HL-60 (cell line): ENCODE results near the gene LRP1B.

Source experiments
- CTCF ChIP-seq: IDR thresholded peaks from one replicate; pipeline ENCODE4 v1.5.1; 2011; ENCODE audit warnings: low read length, control low read depth, inconsistent platforms; ENCODE audit not compliant: insufficient read depth
- GABPA ChIP-seq: IDR thresholded peaks from 2 replicates; pipeline ENCODE4 v1.6.1; 2012; ENCODE audit warnings: low read depth
- POLR2AphosphoS5 ChIP-seq: IDR thresholded peaks from 2 replicates; pipeline ENCODE4 v1.6.1; 2012; ENCODE audit warnings: low read depth
- REST ChIP-seq: IDR thresholded peaks from 2 replicates; pipeline ENCODE4 v1.6.1; 2012; ENCODE audit warnings: low read depth; ENCODE audit not compliant: insufficient replicate concordance
- SPI1 ChIP-seq: IDR thresholded peaks from 2 replicates; pipeline ENCODE4 v1.6.1; 2012; ENCODE audit warnings: low read depth, mild to moderate bottlenecking, borderline replicate concordance

DNA sequence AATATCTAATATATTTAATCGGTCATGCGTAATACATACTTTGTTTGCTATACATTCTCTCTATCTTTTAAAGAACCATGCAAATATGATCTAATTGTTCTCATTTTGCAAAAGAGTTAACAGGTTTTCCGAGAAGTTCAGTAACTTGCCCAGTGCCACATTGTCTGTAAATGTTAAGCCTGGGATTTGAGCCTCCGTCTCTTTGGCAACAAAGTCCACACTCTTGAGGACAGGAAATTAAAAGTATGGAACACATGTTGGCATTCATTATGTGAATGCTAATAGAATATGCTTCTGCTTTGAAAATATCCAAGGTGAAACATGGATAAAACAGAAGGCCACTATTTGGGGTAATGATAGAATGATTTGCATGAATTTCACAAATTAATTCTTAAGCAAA, 85.2 kb downstream of the LRP1B start:
- TF ChIP-seq CTCF (no peak), POLR2AphosphoS5 (no peak), GABPA (no peak), REST (no peak), SPI1 (no peak)
